ENCODE measurements around the gene MAB21L2. TPM values are rescaled to one million over a fixed set of nuclear protein-coding genes. Genes with fewer than 3 reads are reported as not detected.

The MAB21L2 gene
- total RNA-seq, 2 donors from 2014 or later: 1.6 to 7.3 TPM

- TF ChIP-seq CTCF (IDR thresholded peaks at IDR 0.05): no peak
- H3K4me3 ChIP-seq: no peak overlapping the region
- H3K27ac ChIP-seq: no peak overlapping the region
- no peaks in the 10 kb centered on the region for H3K4me1 ChIP-seq
- peaks cover 6% of the 10 kb centered on the region for H3K36me3 ChIP-seq
- no peak for DNase-seq (ENCODE audit: low spot score)
- no peaks in the 10 kb centered on the region for H3K27me3 ChIP-seq
- no peaks in the 10 kb centered on the region for H3K9me3 ChIP-seq
These were observed 17.0 kb downstream of the MAB21L2 start for GRCh38 chr4:150598909-150599308.

- Histone ChIP-seq H3K36me3 (peaks cover 6% of the 10 kb centered on the region), H3K27me3 (no peaks in the 10 kb centered on the region), H3K4me3 (no peak overlapping the region), H3K4me1 (no peaks in the 10 kb centered on the region), H3K27ac (no peak overlapping the region), H3K9me3 (no peaks in the 10 kb centered on the region)
- TF ChIP-seq CTCF (IDR thresholded peaks at IDR 0.05): no peak
- no peak for DNase-seq (ENCODE audit: low spot score)
These were observed 17.6 kb downstream of the MAB21L2 start for GRCh38 chr4:150599547-150599946.

GRCh38 chr4:150600812-150601445 lies 19.0 kb downstream of the MAB21L2 start:
- H3K4me3 ChIP-seq: no peak overlapping the region
- no peak overlapping the region for H3K27ac ChIP-seq
- no peaks in the 10 kb centered on the region for H3K9me3 ChIP-seq
- no peak for DNase-seq (ENCODE audit: low spot score)
- H3K36me3 ChIP-seq: peaks cover 6% of the 10 kb centered on the region
- H3K27me3 ChIP-seq: no peaks in the 10 kb centered on the region
- TF ChIP-seq CTCF (IDR thresholded peaks at IDR 0.05): no peak
- no peaks in the 10 kb centered on the region for H3K4me1 ChIP-seq

- TF ChIP-seq CTCF (IDR thresholded peaks at IDR 0.05): no peak
- H3K27me3 ChIP-seq: no peaks in the 10 kb centered on the region
- no peaks in the 10 kb centered on the region for H3K9me3 ChIP-seq
- no peaks in the 10 kb centered on the region for H3K36me3 ChIP-seq
- H3K4me3 ChIP-seq: no peak overlapping the region
- DNase-seq (ENCODE audit: low spot score): no peak
- H3K4me1 ChIP-seq: no peaks in the 10 kb centered on the region
- no peak overlapping the region for H3K27ac ChIP-seq
These were observed 27.2 kb downstream of the MAB21L2 start for GRCh38 chr4:150609131-150609530.

GRCh38 chr4:150619042-150619441 lies 37.1 kb downstream of the MAB21L2 start:
- no peak overlapping the region for H3K4me3 ChIP-seq
- DNase-seq (ENCODE audit: low spot score): no peak
- no peaks in the 10 kb centered on the region for H3K9me3 ChIP-seq
- H3K27me3 ChIP-seq: no peaks in the 10 kb centered on the region
- no peaks in the 10 kb centered on the region for H3K4me1 ChIP-seq
- no peak for TF ChIP-seq CTCF (IDR thresholded peaks at IDR 0.05)
- H3K27ac ChIP-seq: no peak overlapping the region
- no peaks in the 10 kb centered on the region for H3K36me3 ChIP-seq

GRCh38 chr4:150624055-150624454 lies 42.1 kb downstream of the MAB21L2 start:
- Histone ChIP-seq H3K27me3 (no peaks in the 10 kb centered on the region), H3K27ac (no peak overlapping the region), H3K36me3 (no peaks in the 10 kb centered on the region), H3K4me1 (no peaks in the 10 kb centered on the region), H3K4me3 (no peak overlapping the region), H3K9me3 (no peaks in the 10 kb centered on the region)
- no peak for TF ChIP-seq CTCF (IDR thresholded peaks at IDR 0.05)
- DNase-seq (ENCODE audit: low spot score): no peak

Measured in right atrium auricular region (tissue), 2 donors.